ENCODE results near the gene GNG14.

DNA sequence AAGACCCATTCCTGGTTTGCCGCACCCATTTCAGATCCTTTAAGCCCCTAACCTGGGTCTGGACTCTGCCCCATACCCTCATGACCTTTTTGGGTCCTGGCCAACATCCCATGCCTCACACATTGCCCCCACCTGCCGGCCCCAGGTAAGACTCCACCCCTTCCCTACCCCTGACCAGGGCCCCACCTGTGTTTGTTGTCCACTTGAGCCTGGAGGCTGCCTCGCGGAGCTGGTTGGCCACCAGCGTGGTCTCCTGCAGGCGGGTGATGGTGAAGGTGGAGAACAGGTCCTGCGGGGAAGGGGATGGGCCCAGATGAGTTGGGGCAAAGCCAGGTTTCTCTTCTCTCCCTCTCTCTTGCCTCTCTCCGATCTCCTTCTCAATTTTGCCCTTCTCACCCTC lies 40.8 kb upstream of the GNG14 start:
- TF ChIP-seq CTCF (IDR thresholded peaks at IDR 0.05; ENCODE audit: poor library complexity), result no peak
- no peak for TF ChIP-seq EZH2 (IDR thresholded peaks at IDR 0.05; ENCODE audit: borderline replicate concordance)

All from hepatocyte (in vitro differentiated cells).